VCaP (cell line): Measurements from ENCODE around the gene SOX9.

Experiments
- H3K27ac ChIP-seq: fragments of 450-650 bp; 2 replicates; pipeline ENCODE4 v1.5.1; 2017
- CTCF ChIP-seq: fragments of 450-650 bp; conservative IDR thresholded peaks from 2 replicates; pipeline ENCODE4 v1.5.1; 2017; ENCODE audit warnings: mild to moderate bottlenecking, moderate library complexity

SOX9 gene

GRCh38 chr17:72089453-72089987 lies 31.3 kb upstream of the SOX9 start:
- H3K27ac ChIP-seq, result no peak overlapping the region
- TF ChIP-seq CTCF, result no peak

GRCh38 chr17:72090108-72090507 lies 30.7 kb upstream of the SOX9 start:
- no peak for TF ChIP-seq CTCF
- no peak overlapping the region for H3K27ac ChIP-seq

GRCh38 chr17:72092710-72093322 lies 28.0 kb upstream of the SOX9 start:
- TF ChIP-seq CTCF, result no peak
- no peak overlapping the region for H3K27ac ChIP-seq

- no peak for TF ChIP-seq CTCF
- no peak overlapping the region for H3K27ac ChIP-seq
Observed at GRCh38 chr17:72093707-72094106, 27.1 kb upstream of the SOX9 start.

- H3K27ac ChIP-seq, result no peak overlapping the region
- no peak for TF ChIP-seq CTCF
Observed at GRCh38 chr17:72095316-72095715, 25.5 kb upstream of the SOX9 start.

GRCh38 chr17:72097144-72097543 lies 23.7 kb upstream of the SOX9 start:
- no peak for TF ChIP-seq CTCF
- H3K27ac ChIP-seq, result no peak overlapping the region

GRCh38 chr17:72099919-72100318 lies 20.9 kb upstream of the SOX9 start:
- no peak overlapping the region for H3K27ac ChIP-seq
- no peak for TF ChIP-seq CTCF
